Activated CD4-positive, alpha-beta T cell treated with anti-CD3 and anti-CD28 coated beads for 36 hours (primary cell): ENCODE measurements around the gene LOXHD1. TPM values are rescaled to one million over a fixed set of nuclear protein-coding genes. Genes with fewer than 3 reads are reported as not detected.

Experiments
- ATAC-seq: fragments of 200-7000 bp; cut with Tn5 transposase; one replicate; pipeline ENCODE4 v1.10.0; 2021; ENCODE audit warnings: mild to moderate bottlenecking, moderate library complexity
- CTCF ChIA-PET: fragments of 350-600 bp; sonication (Branson Sonifier 250); formaldehyde crosslinking; loops from one replicate; lab custom pipeline; 2021; ENCODE audit warnings: antibody characterized with exemption; lab: Charles Lee
- POLR2A ChIA-PET: fragments of 350-600 bp; sonication (Branson Sonifier 250); formaldehyde crosslinking; loops from one replicate; lab custom pipeline; 2021; ENCODE audit warnings: antibody characterized with exemption, inconsistent platforms; lab: Charles Lee
- DNase-seq: peaks from one replicate; pipeline ENCODE4 v3.0.0-alpha.2; 2020
- H3K27ac Mint-ChIP-seq: one replicate; pipeline ENCODE4 v1.8.0; 2021; ENCODE audit warnings: mixed read lengths
- H3K27me3 Mint-ChIP-seq: one replicate; pipeline ENCODE4 v1.8.0; 2021; ENCODE audit warnings: mixed read lengths
- H3K36me3 Mint-ChIP-seq: one replicate; pipeline ENCODE4 v1.8.0; 2021; ENCODE audit warnings: low read depth, mixed read lengths
- H3K4me1 Mint-ChIP-seq: one replicate; pipeline ENCODE4 v1.8.0; 2021; ENCODE audit warnings: mixed read lengths
- H3K4me3 Mint-ChIP-seq: one replicate; pipeline ENCODE4 v1.8.0; 2021; ENCODE audit warnings: mild to moderate bottlenecking, moderate library complexity, mixed read lengths
- H3K9me3 Mint-ChIP-seq: one replicate; pipeline ENCODE4 v1.8.0; 2021; ENCODE audit warnings: low read depth, mixed read lengths
- intact Hi-C, 2 experiments: fragments of 100-400 bp; cut with DNase I in 1 of 2; cut with micrococcal nuclease in 1 of 2; formaldehyde crosslinking; loops; one replicate each; pipeline versions ENCODE4 v1.14.2 to v1.15.1; 2022 to 2024; cut with DNase I, micrococcal nuclease
- total RNA-seq, 2 experiments: library from RNA; stranded (reverse); gene quantifications; one replicate each; pipeline ENCODE4 v1.2.3, GENCODE V29; 2021

LOXHD1 gene
- total RNA-seq, 2 experiments from 2014 or later, result 0.05 to 0.07 TPM

GRCh38 chr18:46624127-46624526 is 32.9 kb downstream of the LOXHD1 start:
- ChIA-PET POLR2A (no interaction called here), CTCF (interaction anchor here (0.5 to 2.7 kb wide), 4 partner anchors 11 to 343 kb away, joined by 3 to 9 read pairs (median 6); no protein-coding TSS in a partner anchor)
- DNase-seq (peak; percentile 55), ATAC-seq (peak; percentile 63)
- H3K9me3 Mint-ChIP-seq, result no peaks in the 10 kb centered on the region
- H3K27ac Mint-ChIP-seq, result peak overlapping the region; percentile 67
- H3K36me3 Mint-ChIP-seq, result no peaks in the 10 kb centered on the region
- no peak overlapping the region for H3K4me3 Mint-ChIP-seq
- peaks cover 31% of the 10 kb centered on the region for H3K4me1 Mint-ChIP-seq
- no peaks in the 10 kb centered on the region for H3K27me3 Mint-ChIP-seq
- intact Hi-C loops, result no loop called here

- no peaks in the 10 kb centered on the region for H3K9me3 Mint-ChIP-seq
- H3K36me3 Mint-ChIP-seq, result no peaks in the 10 kb centered on the region
- intact Hi-C loops, result loop anchor here in 1 of 2 experiments (2.0 kb wide), 1 partner anchor 451 kb away; no protein-coding TSS in a partner anchor
- H3K27me3 Mint-ChIP-seq, result no peaks in the 10 kb centered on the region
- DNase-seq (peak; percentile 60), ATAC-seq (peak; percentile 79)
- no peak overlapping the region for H3K4me3 Mint-ChIP-seq
- POLR2A ChIA-PET, result no interaction called here
- CTCF ChIA-PET, result interaction anchor here (0.5 to 2.7 kb wide), 9 partner anchors 11 to 343 kb away, joined by 3 to 9 read pairs (median 3); no protein-coding TSS in a partner anchor
- H3K4me1 Mint-ChIP-seq, result peaks cover 31% of the 10 kb centered on the region
- H3K27ac Mint-ChIP-seq, result peak overlapping the region; percentile 67
Observed at GRCh38 chr18:46623541-46623940, 33.5 kb downstream of the LOXHD1 start.

- Mint-ChIP-seq H3K27ac (peak overlapping the region; percentile 67), H3K4me3 (no peak overlapping the region), H3K4me1 (peaks cover 31% of the 10 kb centered on the region), H3K27me3 (no peaks in the 10 kb centered on the region), H3K9me3 (no peaks in the 10 kb centered on the region), H3K36me3 (no peaks in the 10 kb centered on the region)
- DNase-seq (no peak), ATAC-seq (peak; percentile 44)
- intact Hi-C loops, result loop anchor here in 1 of 2 experiments (2.0 kb wide), 1 partner anchor 450 kb away; no protein-coding TSS in a partner anchor
- ChIA-PET CTCF (interaction anchor here (0.6 to 2.7 kb wide), 9 partner anchors 10 to 342 kb away, joined by 3 to 9 read pairs (median 3); no protein-coding TSS in a partner anchor), POLR2A (no interaction called here)
Observed at GRCh38 chr18:46622999-46623398, 34.0 kb downstream of the LOXHD1 start.

- Mint-ChIP-seq H3K27ac (no peak overlapping the region), H3K27me3 (no peaks in the 10 kb centered on the region), H3K4me3 (no peak overlapping the region), H3K36me3 (no peaks in the 10 kb centered on the region), H3K4me1 (peaks cover 34% of the 10 kb centered on the region), H3K9me3 (no peaks in the 10 kb centered on the region)
- intact Hi-C loops, result loop anchor here in 1 of 2 experiments (2.0 kb wide), 1 partner anchor 450 kb away; no protein-coding TSS in a partner anchor
- ChIA-PET CTCF (interaction anchor here (0.7 to 2.7 kb wide), 8 partner anchors 10 to 342 kb away, joined by 3 to 9 read pairs (median 4); no protein-coding TSS in a partner anchor), POLR2A (no interaction called here)
- DNase-seq, result no peak
- no peak for ATAC-seq
Observed at GRCh38 chr18:46622451-46622850, 34.6 kb downstream of the LOXHD1 start.

GRCh38 chr18:46621871-46622270 is 35.1 kb downstream of the LOXHD1 start:
- H3K9me3 Mint-ChIP-seq, result no peaks in the 10 kb centered on the region

GRCh38 chr18:46621111-46621766 is 35.8 kb downstream of the LOXHD1 start:
- no peak overlapping the region for H3K27ac Mint-ChIP-seq
- CTCF ChIA-PET, result interaction anchor here (0.8 to 2.7 kb wide), 2 partner anchors 9 to 37 kb away, joined by 4 to 9 read pairs; no protein-coding TSS in a partner anchor
- no peaks in the 10 kb centered on the region for H3K27me3 Mint-ChIP-seq
- intact Hi-C loops, result no loop called here
- H3K4me1 Mint-ChIP-seq, result peaks cover 37% of the 10 kb centered on the region
- POLR2A ChIA-PET, result no interaction called here
- H3K9me3 Mint-ChIP-seq, result no peaks in the 10 kb centered on the region
- ATAC-seq (no peak), DNase-seq (no peak)
- H3K36me3 Mint-ChIP-seq, result no peaks in the 10 kb centered on the region
- H3K4me3 Mint-ChIP-seq, result no peak overlapping the region

More at GRCh38 chr18:46621871-46622270, 35.1 kb downstream of the LOXHD1 start:
- ATAC-seq (no peak), DNase-seq (no peak)
- no peaks in the 10 kb centered on the region for H3K27me3 Mint-ChIP-seq
- no peak overlapping the region for H3K4me3 Mint-ChIP-seq
- POLR2A ChIA-PET, result no interaction called here
- peaks cover 37% of the 10 kb centered on the region for H3K4me1 Mint-ChIP-seq
- CTCF ChIA-PET, result interaction anchor here (0.8 to 2.7 kb wide), 2 partner anchors 9 to 36 kb away, joined by 4 to 9 read pairs; no protein-coding TSS in a partner anchor
- no peaks in the 10 kb centered on the region for H3K36me3 Mint-ChIP-seq
- intact Hi-C loops, result loop anchor here in 1 of 2 experiments (2.0 kb wide), 1 partner anchor 449 kb away; no protein-coding TSS in a partner anchor
- H3K27ac Mint-ChIP-seq, result no peak overlapping the region

GRCh38 chr18:46619559-46619958 is 37.5 kb downstream of the LOXHD1 start:
- Mint-ChIP-seq H3K36me3 (no peaks in the 10 kb centered on the region), H3K4me3 (no peak overlapping the region), H3K9me3 (no peaks in the 10 kb centered on the region), H3K4me1 (peaks cover 35% of the 10 kb centered on the region), H3K27ac (no peak overlapping the region), H3K27me3 (peaks cover 2% of the 10 kb centered on the region)
- CTCF ChIA-PET, result interaction anchor here (0.7 kb wide), 1 partner anchor 471 kb away, joined by 3 read pairs; no protein-coding TSS in a partner anchor
- ATAC-seq (no peak), DNase-seq (no peak)
- intact Hi-C loops, result no loop called here
- POLR2A ChIA-PET, result no interaction called here

GRCh38 chr18:46615720-46616119 is 41.3 kb downstream of the LOXHD1 start:
- no peaks in the 10 kb centered on the region for H3K36me3 Mint-ChIP-seq
- no peaks in the 10 kb centered on the region for H3K9me3 Mint-ChIP-seq
- ATAC-seq, result no peak
- CTCF ChIA-PET, result no interaction called here
- intact Hi-C loops, result no loop called here
- H3K4me1 Mint-ChIP-seq, result peaks cover 6% of the 10 kb centered on the region
- H3K27me3 Mint-ChIP-seq, result peaks cover 5% of the 10 kb centered on the region
- H3K27ac Mint-ChIP-seq, result no peak overlapping the region
- POLR2A ChIA-PET, result no interaction called here
- DNase-seq, result no peak
- no peak overlapping the region for H3K4me3 Mint-ChIP-seq

GRCh38 chr18:46609048-46609447 is 48.0 kb downstream of the LOXHD1 start:
- Mint-ChIP-seq H3K4me1 (no peaks in the 10 kb centered on the region), H3K9me3 (no peaks in the 10 kb centered on the region), H3K27me3 (peaks cover 4% of the 10 kb centered on the region), H3K4me3 (no peak overlapping the region), H3K36me3 (no peaks in the 10 kb centered on the region), H3K27ac (no peak overlapping the region)
- no peak for DNase-seq
- CTCF ChIA-PET, result interaction anchor here (0.6 to 1.1 kb wide), 3 partner anchors 14 to 327 kb away, joined by 3 read pairs; no protein-coding TSS in a partner anchor
- no peak for ATAC-seq
- intact Hi-C loops, result no loop called here
- POLR2A ChIA-PET, result no interaction called here

GRCh38 chr18:46607926-46608325 is 49.1 kb downstream of the LOXHD1 start:
- intact Hi-C loops, result no loop called here
- H3K27me3 Mint-ChIP-seq, result peaks cover 5% of the 10 kb centered on the region
- no peaks in the 10 kb centered on the region for H3K4me1 Mint-ChIP-seq
- H3K9me3 Mint-ChIP-seq, result no peaks in the 10 kb centered on the region
- H3K27ac Mint-ChIP-seq, result no peak overlapping the region
- H3K36me3 Mint-ChIP-seq, result no peaks in the 10 kb centered on the region
- POLR2A ChIA-PET, result no interaction called here
- DNase-seq, result no peak
- ATAC-seq, result no peak
- H3K4me3 Mint-ChIP-seq, result no peak overlapping the region
- CTCF ChIA-PET, result no interaction called here

- no peak overlapping the region for H3K4me3 Mint-ChIP-seq
- CTCF ChIA-PET, result interaction anchor here (1.2 kb wide), 1 partner anchor 21 kb away, joined by 3 read pairs; no protein-coding TSS in a partner anchor
- peaks cover 5% of the 10 kb centered on the region for H3K27me3 Mint-ChIP-seq
- no peaks in the 10 kb centered on the region for H3K9me3 Mint-ChIP-seq
- H3K36me3 Mint-ChIP-seq, result no peaks in the 10 kb centered on the region
- POLR2A ChIA-PET, result no interaction called here
- no peak for DNase-seq
- H3K4me1 Mint-ChIP-seq, result no peaks in the 10 kb centered on the region
- no peak overlapping the region for H3K27ac Mint-ChIP-seq
- intact Hi-C loops, result no loop called here
- no peak for ATAC-seq
Observed at GRCh38 chr18:46601141-46601805, 55.7 kb downstream of the LOXHD1 start.
